Endothelial cell of umbilical vein (primary cell): ENCODE data around the gene FLRT1. TPM values are rescaled to one million over a fixed set of nuclear protein-coding genes. Genes with fewer than 3 reads are reported as not detected.

Experiments
- BruUV-seq: library from RNA; stranded (reverse); fragments of 400-500 nt; replicated peaks from 2 replicates; lab custom pipeline; 2021; lab: Mats Ljungman, UMichigan
- CTCF ChIA-PET: fragments of 300-600, 350-600 bp; sonication (Branson Sonifier 250); formaldehyde crosslinking; loops from one replicate; lab custom pipeline; 2021; ENCODE audit warnings: antibody characterized with exemption, inconsistent platforms; lab: Charles Lee
- POLR2A ChIA-PET: fragments of 300-600, 350-600 bp; sonication (Branson Sonifier 250); formaldehyde crosslinking; loops from one replicate; lab custom pipeline; 2021; ENCODE audit warnings: antibody characterized with exemption, inconsistent platforms; lab: Charles Lee
- DNase-seq: peaks from one replicate; pipeline ENCODE4 v3.0.0-alpha.2; 2011; ENCODE audit warnings: low read depth, low spot score
- FAIRE-seq: peaks from 2 replicates; lab custom pipeline; 2011; peaks lifted over from hg19 to GRCh38; lab: Jason Lieb, UNC
- H2AFZ ChIP-seq: 2 replicates; pipeline ENCODE4 v1.6.0; 2012; ENCODE audit warnings: low read depth, low read length, control low read depth, inconsistent platforms
- H3K27ac ChIP-seq: 2 replicates; pipeline ENCODE4 v1.5.1; 2011; ENCODE audit warnings: low read depth, mild to moderate bottlenecking, control low read depth, low read length, moderate library complexity; ENCODE audit not compliant: insufficient read depth
- H3K27me3 ChIP-seq, 2 experiments: 2 replicates each; pipeline versions ENCODE4 v1.6.0 to v1.6.1; 2011; ENCODE audit warnings: low read length in 2 of 2, mixed read lengths in 1 of 2; ENCODE audit not compliant: control insufficient read depth in 2 of 2, insufficient read depth in 2 of 2
- H3K36me3 ChIP-seq, 2 experiments: 2 replicates in 1 of 2; 3 replicates in 1 of 2; pipeline ENCODE4 v1.5.1; 2011; ENCODE audit warnings: low read length in 2 of 2, mild to moderate bottlenecking in 1 of 2, moderate library complexity in 1 of 2; ENCODE audit not compliant: control insufficient read depth in 2 of 2, insufficient read depth in 2 of 2; ENCODE audit errors: extremely low read depth in 1 of 2
- H3K4me1 ChIP-seq: 3 replicates; pipeline ENCODE4 v1.5.1; 2011; ENCODE audit warnings: mild to moderate bottlenecking, low read length; ENCODE audit not compliant: control insufficient read depth, insufficient read depth; ENCODE audit errors: extremely low read depth
- H3K4me2 ChIP-seq: 2 replicates; pipeline ENCODE4 v1.6.1; 2011; ENCODE audit warnings: low read length, control low read depth, mixed read lengths; ENCODE audit not compliant: insufficient read depth
- H3K4me3 ChIP-seq, 3 experiments: fragments of 200-600 bp in 1 of 3; sonication (generic), shearing (Covaris generic) in 1 of 3; replicated peaks in 1 of 3; 2 replicates each; pipeline ENCODE4 v1.5.1; 2011 to 2016; ENCODE audit warnings: control low read depth in 3 of 3, low read length in 3 of 3, mild to moderate bottlenecking in 2 of 3, inconsistent platforms in 1 of 3, low read depth in 1 of 3, moderate library complexity in 1 of 3; ENCODE audit not compliant: insufficient read depth in 1 of 3
- H3K79me2 ChIP-seq: 2 replicates; pipeline ENCODE4 v1.6.0; 2012; ENCODE audit warnings: low read length, inconsistent platforms; ENCODE audit not compliant: control insufficient read depth, insufficient read depth
- H3K9ac ChIP-seq: replicated peaks from 2 replicates; pipeline ENCODE3; 2011; ENCODE audit warnings: low read length, control low read depth; ENCODE audit not compliant: insufficient read depth; ENCODE audit errors: extremely low read depth
- H3K9me1 ChIP-seq: replicated peaks from 3 replicates; pipeline ENCODE4 v1.6.0; 2011; ENCODE audit warnings: mild to moderate bottlenecking, low read length; ENCODE audit not compliant: control insufficient read depth, insufficient read depth; ENCODE audit errors: extremely low read depth
- H3K9me3 ChIP-seq: replicated peaks from 2 replicates; pipeline ENCODE4 v1.5.1; 2012; ENCODE audit warnings: low read length, inconsistent platforms; ENCODE audit not compliant: control insufficient read depth, insufficient read depth
- H4K20me1 ChIP-seq: replicated peaks from 2 replicates; pipeline ENCODE3; 2011; ENCODE audit warnings: mild to moderate bottlenecking, low read length; ENCODE audit not compliant: control insufficient read depth, insufficient read depth; ENCODE audit errors: extremely low read depth
- EZH2 ChIP-seq: IDR thresholded peaks from 2 replicates; pipeline ENCODE4 v1.6.1; 2012; ENCODE audit warnings: borderline replicate concordance, low read depth, mild to moderate bottlenecking, moderate library complexity, low read length, inconsistent platforms; ENCODE audit not compliant: severe bottlenecking
- FOS ChIP-seq: IDR thresholded peaks from 2 replicates; pipeline ENCODE4 v1.6.1; 2011; ENCODE audit warnings: mild to moderate bottlenecking, low read length, moderate library complexity, borderline replicate concordance; ENCODE audit not compliant: insufficient read depth
- GATA2 ChIP-seq: IDR thresholded peaks from 2 replicates; pipeline ENCODE4 v1.7.0; 2011; ENCODE audit warnings: low read depth, mild to moderate bottlenecking, moderate library complexity, mixed read lengths, low read length; ENCODE audit not compliant: insufficient read length, insufficient read depth
- JUN ChIP-seq: IDR thresholded peaks from 2 replicates; pipeline ENCODE4 v1.6.1; 2011; ENCODE audit warnings: borderline replicate concordance, low read depth; ENCODE audit not compliant: insufficient read length, insufficient read depth
- MAX ChIP-seq: IDR thresholded peaks from 2 replicates; pipeline ENCODE4 v1.6.1; 2011; ENCODE audit not compliant: insufficient read depth, insufficient read length
- MYC ChIP-seq: IDR thresholded peaks from one replicate; pipeline ENCODE4 v1.6.1; 2011; ENCODE audit warnings: mild to moderate bottlenecking, low read depth, low read length
- POLR2A ChIP-seq: IDR thresholded peaks from 2 replicates; pipeline ENCODE4 v1.6.1; 2012; ENCODE audit warnings: low read depth, mild to moderate bottlenecking, control low read depth, low read length
- POLR2AphosphoS5 ChIP-seq: IDR thresholded peaks from 2 replicates; pipeline ENCODE4 v1.6.1; 2012; ENCODE audit warnings: low read depth, mild to moderate bottlenecking, control low read depth, low read length, moderate library complexity; ENCODE audit not compliant: insufficient read depth
- dilution Hi-C: fragments of 300-500 bp; cut with MboI; formaldehyde crosslinking; loops from one replicate; pipeline ENCODE4 v1.15.0; 2019; ENCODE audit warnings: low sequenced_read_pairs; ENCODE audit not compliant: extremely low pct_ligation_motif_present
- intact Hi-C: fragments of 100-400 bp; cut with micrococcal nuclease; formaldehyde crosslinking; loops from one replicate; pipeline ENCODE4 v1.10.0; 2022
- polyA plus RNA-seq, 4 experiments: library from polyadenylated mRNA; depleted of rRNA in 3 of 4; stranded (reverse) in 3 of 4; unstranded in 1 of 4; fragments of >200 nt; gene quantifications; 2 replicates each; pipeline versions ENCODE4 v1.2.1 to v1.2.3, GENCODE V29; 2011 to 2012; ENCODE audit warnings: missing spikeins in 1 of 4
- total RNA-seq: library from RNA; stranded (reverse); gene quantifications from 2 replicates; pipeline ENCODE4 v1.2.3, GENCODE V29; 2021
- TF ChIP-seq, protein P1 (sequence below), 2 donors: IDR thresholded peaks; 1 replicate in 1 of 2; 2 replicates in 1 of 2; pipeline ENCODE4 v1.5.1; 2011; ENCODE audit warnings: low read length in 2 of 2, mild to moderate bottlenecking in 2 of 2, moderate library complexity in 2 of 2, control low read depth in 1 of 2, inconsistent platforms in 1 of 2, low read depth in 1 of 2; ENCODE audit not compliant: insufficient read depth in 1 of 2; ENCODE audit errors: extremely low read depth in 1 of 2

FLRT1 gene
- total and polyA plus RNA-seq, 2 donors (not counting 3 experiments of a cell fraction or from before 2014, with no cell fraction given) = not detected

GRCh38 chr11:64015935-64016845 lies 19.5 kb upstream of the FLRT1 start:
- no peak overlapping the region for H3K4me2 ChIP-seq
- H3K9me1 ChIP-seq = no peaks in the 10 kb centered on the region
- H3K4me1 ChIP-seq = no peaks in the 10 kb centered on the region
- H3K9me3 ChIP-seq = no peaks in the 10 kb centered on the region
- intact Hi-C loops = no loop called here
- no peaks in the 10 kb centered on the region for H3K27me3 ChIP-seq
- no peak overlapping the region for H3K27ac ChIP-seq
- no peak overlapping the region for H3K4me3 ChIP-seq
- BruUV-seq = no TSS peak
- DNase-seq = no peak
- no peak for FAIRE-seq
- no peak overlapping the region for H3K9ac ChIP-seq
- no peaks in the 10 kb centered on the region for H3K36me3 ChIP-seq
- dilution Hi-C loops = no loop called here
- H2AFZ ChIP-seq = no peak overlapping the region
- CTCF ChIA-PET = interaction anchor here (0.6 to 2.3 kb wide), 8 partner anchors 9 to 135 kb away, joined by 3 to 10 read pairs (median 4); no protein-coding TSS in a partner anchor
- no peaks in the 10 kb centered on the region for H4K20me1 ChIP-seq
- no peaks in the 10 kb centered on the region for H3K79me2 ChIP-seq
- POLR2A ChIA-PET = no interaction called here
- no peak for TF ChIP-seq POLR2AphosphoS5
- TF ChIP-seq GATA2 = no peak
- no peak for TF ChIP-seq FOS
- TF ChIP-seq MAX = no peak
- no peak for TF ChIP-seq MYC
- no peak for TF ChIP-seq JUN
- no peak for TF ChIP-seq POLR2A
- TF ChIP-seq EZH2 = no peak
- TF ChIP-seq, protein P1, sequence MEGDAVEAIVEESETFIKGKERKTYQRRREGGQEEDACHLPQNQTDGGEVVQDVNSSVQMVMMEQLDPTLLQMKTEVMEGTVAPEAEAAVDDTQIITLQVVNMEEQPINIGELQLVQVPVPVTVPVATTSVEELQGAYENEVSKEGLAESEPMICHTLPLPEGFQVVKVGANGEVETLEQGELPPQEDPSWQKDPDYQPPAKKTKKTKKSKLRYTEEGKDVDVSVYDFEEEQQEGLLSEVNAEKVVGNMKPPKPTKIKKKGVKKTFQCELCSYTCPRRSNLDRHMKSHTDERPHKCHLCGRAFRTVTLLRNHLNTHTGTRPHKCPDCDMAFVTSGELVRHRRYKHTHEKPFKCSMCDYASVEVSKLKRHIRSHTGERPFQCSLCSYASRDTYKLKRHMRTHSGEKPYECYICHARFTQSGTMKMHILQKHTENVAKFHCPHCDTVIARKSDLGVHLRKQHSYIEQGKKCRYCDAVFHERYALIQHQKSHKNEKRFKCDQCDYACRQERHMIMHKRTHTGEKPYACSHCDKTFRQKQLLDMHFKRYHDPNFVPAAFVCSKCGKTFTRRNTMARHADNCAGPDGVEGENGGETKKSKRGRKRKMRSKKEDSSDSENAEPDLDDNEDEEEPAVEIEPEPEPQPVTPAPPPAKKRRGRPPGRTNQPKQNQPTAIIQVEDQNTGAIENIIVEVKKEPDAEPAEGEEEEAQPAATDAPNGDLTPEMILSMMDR (IDR thresholded peaks at IDR 0.05; ENCODE audit: extremely low read depth in 1 of 2, insufficient read depth in 1 of 2, low read depth in 1 of 2, low read length in 2 of 2) = no peak
